Activated T-cell treated with anti-CD3 and anti-CD28 coated beads, Interleukin-2, amount 50 U/mL, for 4 hours (primary cell): ENCODE data around the gene C1orf167. TPM values are rescaled to one million over a fixed set of nuclear protein-coding genes. Genes with fewer than 3 reads are reported as not detected.
A peak's percentile ranks its signal among the peaks of the same experiment; 100 is the strongest.

ENCODE experiments used
- ATAC-seq, 2 donors: fragments of 200-7000 bp; cut with Tn5 transposase; one replicate each; pipeline ENCODE4 v1.10.0; 2021
- DNase-seq: peaks from one replicate; pipeline ENCODE4 v3.0.0-alpha.2; 2020
- H3K27me3 Mint-ChIP-seq: one replicate; pipeline ENCODE4 v1.8.0; 2021; ENCODE audit warnings: low read depth, mixed read lengths
- H3K36me3 Mint-ChIP-seq: one replicate; pipeline ENCODE4 v1.8.0; 2022; ENCODE audit warnings: mixed read lengths; ENCODE audit not compliant: insufficient read depth
- H3K4me1 Mint-ChIP-seq: one replicate; pipeline ENCODE4 v1.8.0; 2021; ENCODE audit warnings: low read depth, mixed read lengths
- H3K4me3 Mint-ChIP-seq: one replicate; pipeline ENCODE4 v1.8.0; 2021; ENCODE audit warnings: mild to moderate bottlenecking, moderate library complexity, mixed read lengths
- H3K9me3 Mint-ChIP-seq: one replicate; pipeline ENCODE4 v1.8.0; 2021; ENCODE audit warnings: mixed read lengths
- total RNA-seq, 3 donors: library from RNA; stranded (reverse); gene quantifications; one replicate each; pipeline ENCODE4 v1.2.1, GENCODE V29; 2021

Gene C1orf167
- total RNA-seq, 3 donors from 2014 or later = not detected

DNA sequence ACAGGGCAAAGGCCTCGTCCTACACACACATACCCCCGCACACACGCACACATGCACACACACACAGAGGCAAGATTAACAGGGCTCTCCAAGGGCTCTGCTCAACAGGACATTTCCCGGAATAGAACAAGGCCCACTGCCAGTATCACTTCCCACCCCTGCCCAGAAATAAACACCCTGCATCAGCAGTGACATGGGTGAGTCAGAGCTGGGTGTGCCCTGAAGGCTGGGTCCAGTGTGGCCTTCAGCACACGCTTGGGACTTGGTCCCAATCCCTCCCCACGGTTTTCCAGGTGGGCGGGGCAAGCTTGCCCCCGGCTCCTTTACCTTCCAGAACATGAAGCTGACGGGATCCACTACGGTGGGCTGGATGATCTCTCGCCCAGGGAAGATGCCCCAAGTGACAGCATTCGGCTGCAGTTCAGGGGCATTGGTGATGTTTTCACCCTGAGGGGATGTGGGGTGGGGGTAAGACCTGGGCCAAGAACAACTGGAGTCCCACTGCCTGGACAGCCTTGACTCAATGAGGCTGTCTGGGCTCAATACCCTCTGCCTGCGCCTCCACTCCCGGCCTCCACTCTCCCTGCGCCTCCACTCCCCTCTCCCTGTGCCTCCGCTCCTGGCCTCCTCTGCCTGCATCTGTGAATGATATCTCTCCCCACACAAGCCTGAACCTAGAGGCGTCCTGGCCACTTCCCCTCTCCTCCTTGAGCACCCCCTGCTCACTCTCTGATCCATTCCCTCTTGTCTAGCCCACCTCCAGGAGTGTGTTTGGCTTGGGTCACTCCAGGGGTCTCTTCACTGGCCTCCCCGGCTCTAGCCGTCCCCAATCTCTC, 29.1 kb downstream of the C1orf167 start:
- H3K9me3 Mint-ChIP-seq = no peaks in the 10 kb centered on the region
- ATAC-seq (no peak), DNase-seq (no peak)
- H3K4me1 Mint-ChIP-seq = no peaks in the 10 kb centered on the region
- no peak overlapping the region for H3K4me3 Mint-ChIP-seq
- H3K27me3 Mint-ChIP-seq = no peaks in the 10 kb centered on the region
- H3K36me3 Mint-ChIP-seq = peaks cover 23% of the 10 kb centered on the region

DNA sequence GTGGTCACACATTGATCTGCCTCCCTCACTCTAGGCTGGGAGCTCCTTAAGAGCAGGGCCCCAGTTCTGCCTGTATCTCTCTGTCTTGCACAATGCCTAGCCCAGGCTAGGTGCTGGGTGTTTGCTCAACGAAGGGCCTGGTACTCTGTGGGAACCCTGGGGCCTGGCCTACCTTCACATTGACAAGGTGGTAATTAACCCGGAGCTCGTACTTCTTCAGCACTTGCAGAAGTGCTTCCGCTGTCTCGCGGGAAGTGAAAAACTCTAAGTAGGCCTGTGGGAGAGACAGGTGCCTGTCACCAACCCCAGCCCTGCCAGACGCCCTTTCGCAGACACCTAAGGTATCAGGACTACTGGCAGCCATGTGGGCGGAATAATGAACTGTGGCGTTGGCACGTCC, 30.1 kb downstream of the C1orf167 start:
- no peak overlapping the region for H3K4me3 Mint-ChIP-seq
- ATAC-seq = no peak
- no peaks in the 10 kb centered on the region for H3K27me3 Mint-ChIP-seq
- no peak for DNase-seq
- H3K36me3 Mint-ChIP-seq = peaks cover 26% of the 10 kb centered on the region
- no peaks in the 10 kb centered on the region for H3K4me1 Mint-ChIP-seq
- no peaks in the 10 kb centered on the region for H3K9me3 Mint-ChIP-seq

DNA sequence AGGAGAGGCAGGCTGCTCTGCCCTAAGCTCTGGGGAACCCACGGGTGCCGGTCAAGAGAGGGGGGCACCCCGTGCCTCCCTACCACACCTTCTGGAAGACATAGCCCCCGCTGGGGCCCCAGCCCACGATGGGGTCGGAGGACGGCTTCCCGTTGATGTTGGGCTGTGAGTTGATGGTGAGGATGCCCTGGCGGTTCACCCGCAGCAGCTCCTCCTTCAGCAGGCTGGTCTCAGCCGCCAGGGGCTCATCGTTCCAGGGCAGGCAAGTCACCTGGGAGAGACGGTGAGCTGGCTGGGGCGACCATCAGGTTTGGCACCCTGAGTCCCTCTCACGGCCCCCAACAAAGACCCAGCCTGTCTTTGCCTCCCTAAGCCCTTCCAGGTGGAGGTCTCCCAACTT, 31.8 kb downstream of the C1orf167 start:
- no peak for ATAC-seq
- no peak for DNase-seq

DNA sequence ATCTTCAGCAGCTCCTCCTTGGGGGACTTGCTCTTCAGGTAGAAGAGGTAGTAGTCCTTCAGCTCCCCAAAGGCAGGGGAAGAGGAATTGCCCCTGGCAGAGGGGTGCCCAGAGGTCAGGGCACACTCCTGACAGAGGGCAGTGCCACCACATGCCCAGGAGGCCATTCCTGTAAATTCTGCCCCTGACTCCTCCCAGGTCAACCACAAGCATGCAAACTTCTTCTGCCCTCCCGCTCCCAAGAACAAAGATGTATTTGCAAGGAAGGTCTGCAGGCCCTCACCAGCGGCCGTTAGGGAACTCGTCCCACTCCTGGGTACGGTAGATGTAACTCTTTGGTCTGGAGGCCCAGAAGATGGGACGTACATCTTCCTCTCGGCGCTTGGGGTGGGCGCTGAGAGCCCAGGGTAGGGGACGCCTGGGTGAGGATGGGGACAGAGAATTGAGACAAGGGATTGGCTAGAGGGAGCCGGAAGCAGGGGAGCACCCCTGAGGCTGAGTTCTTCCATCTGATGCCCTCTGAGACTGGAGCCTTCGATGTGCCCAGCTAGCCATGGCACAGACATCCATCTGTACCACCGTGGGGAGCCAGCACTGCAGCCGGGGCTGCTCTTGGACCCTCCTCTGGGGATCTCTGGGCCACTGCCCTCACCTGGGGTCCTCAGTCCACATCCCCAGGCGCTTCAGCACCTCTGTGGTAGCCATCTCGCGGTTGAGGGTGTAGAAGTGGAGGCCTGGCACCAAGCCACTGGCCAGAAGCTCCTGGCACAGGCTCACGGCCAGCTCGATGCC, 32.6 kb downstream of the C1orf167 start:
- DNase-seq (no peak), ATAC-seq (no peak)
- peaks cover 31% of the 10 kb centered on the region for H3K36me3 Mint-ChIP-seq
- H3K4me3 Mint-ChIP-seq = no peak overlapping the region
- no peaks in the 10 kb centered on the region for H3K27me3 Mint-ChIP-seq
- no peaks in the 10 kb centered on the region for H3K9me3 Mint-ChIP-seq
- no peaks in the 10 kb centered on the region for H3K4me1 Mint-ChIP-seq

More for the DNA sequence above, 31.8 kb downstream of the C1orf167 start:
- H3K4me1 Mint-ChIP-seq = no peaks in the 10 kb centered on the region
- H3K36me3 Mint-ChIP-seq = peaks cover 29% of the 10 kb centered on the region
- H3K27me3 Mint-ChIP-seq = no peaks in the 10 kb centered on the region
- H3K4me3 Mint-ChIP-seq = no peak overlapping the region
- H3K9me3 Mint-ChIP-seq = no peaks in the 10 kb centered on the region

DNA sequence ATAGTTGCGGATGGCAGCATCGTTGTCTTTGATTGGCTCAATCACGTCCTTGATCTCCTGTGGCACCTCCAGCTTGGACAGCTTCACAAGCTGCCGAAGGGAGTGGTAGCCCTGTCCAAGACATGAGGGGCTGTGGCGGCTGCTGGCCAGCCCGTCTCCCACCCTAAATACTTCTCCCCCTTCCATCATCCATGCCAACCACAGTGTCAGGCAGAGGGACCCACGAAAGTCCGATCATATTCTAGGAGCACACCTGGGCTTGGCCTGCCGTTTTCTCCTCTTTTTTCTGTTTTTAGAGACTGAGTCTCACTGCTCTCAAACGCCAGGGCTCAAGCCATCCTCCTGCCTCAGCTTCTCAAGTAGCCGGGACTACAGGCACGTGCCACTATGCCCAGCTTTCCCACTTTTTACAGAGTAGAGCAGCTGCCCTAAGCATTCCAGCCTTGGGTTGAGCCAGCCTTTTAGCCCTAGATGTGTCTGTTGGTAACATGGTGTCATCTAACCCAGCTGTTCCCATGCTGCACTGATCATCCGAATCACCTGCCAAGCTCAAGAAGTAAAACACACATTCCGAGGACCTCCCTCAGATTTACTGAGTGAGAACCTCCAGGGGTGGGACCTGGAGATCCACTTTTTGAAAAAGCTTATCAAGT, 33.4 kb downstream of the C1orf167 start:
- no peak for ATAC-seq
- H3K4me3 Mint-ChIP-seq = no peak overlapping the region
- H3K36me3 Mint-ChIP-seq = peaks cover 35% of the 10 kb centered on the region

DNA sequence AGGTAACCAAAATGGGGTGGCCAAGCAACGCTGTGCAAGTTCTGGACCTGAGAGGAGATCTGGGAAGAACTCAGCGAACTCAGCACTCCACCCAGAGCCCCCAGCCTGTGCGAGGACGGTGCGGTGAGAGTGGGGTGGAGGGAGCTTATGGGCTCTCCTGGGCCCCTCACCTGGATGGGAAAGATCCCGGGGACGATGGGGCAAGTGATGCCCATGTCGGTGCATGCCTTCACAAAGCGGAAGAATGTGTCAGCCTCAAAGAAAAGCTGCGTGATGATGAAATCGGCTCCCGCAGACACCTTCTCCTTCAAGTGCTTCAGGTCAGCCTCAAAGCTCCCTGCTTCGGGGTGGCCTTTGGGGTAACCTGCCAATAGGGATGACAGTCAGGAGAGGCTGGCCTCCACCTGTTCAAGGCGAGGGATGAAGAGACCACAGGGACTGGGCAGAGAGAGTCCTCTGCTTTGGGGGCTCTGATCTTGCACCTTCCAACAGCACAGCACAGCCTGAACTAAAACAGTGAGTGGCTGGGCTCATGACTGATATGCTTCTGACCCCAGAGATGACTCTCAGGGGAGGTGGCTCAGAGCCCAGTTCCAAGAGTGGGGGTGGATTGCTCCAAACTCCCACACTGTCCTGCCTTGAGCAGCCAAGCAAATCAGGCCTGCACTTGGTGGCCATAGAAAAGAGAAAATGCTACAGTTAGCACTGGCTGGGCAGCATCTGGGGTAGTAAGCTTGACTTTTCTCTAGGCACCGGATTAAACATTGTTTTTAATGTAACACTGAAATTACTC, 34.2 kb downstream of the C1orf167 start:
- no peak for DNase-seq
- H3K36me3 Mint-ChIP-seq = peaks cover 38% of the 10 kb centered on the region
- H3K4me1 Mint-ChIP-seq = no peaks in the 10 kb centered on the region
- H3K27me3 Mint-ChIP-seq = no peaks in the 10 kb centered on the region
- no peaks in the 10 kb centered on the region for H3K9me3 Mint-ChIP-seq
- ATAC-seq = no peak
- H3K4me3 Mint-ChIP-seq = no peak overlapping the region

More for the DNA sequence above, 33.4 kb downstream of the C1orf167 start:
- no peaks in the 10 kb centered on the region for H3K27me3 Mint-ChIP-seq
- H3K4me1 Mint-ChIP-seq = no peaks in the 10 kb centered on the region
- H3K9me3 Mint-ChIP-seq = no peaks in the 10 kb centered on the region
- DNase-seq = no peak

DNA sequence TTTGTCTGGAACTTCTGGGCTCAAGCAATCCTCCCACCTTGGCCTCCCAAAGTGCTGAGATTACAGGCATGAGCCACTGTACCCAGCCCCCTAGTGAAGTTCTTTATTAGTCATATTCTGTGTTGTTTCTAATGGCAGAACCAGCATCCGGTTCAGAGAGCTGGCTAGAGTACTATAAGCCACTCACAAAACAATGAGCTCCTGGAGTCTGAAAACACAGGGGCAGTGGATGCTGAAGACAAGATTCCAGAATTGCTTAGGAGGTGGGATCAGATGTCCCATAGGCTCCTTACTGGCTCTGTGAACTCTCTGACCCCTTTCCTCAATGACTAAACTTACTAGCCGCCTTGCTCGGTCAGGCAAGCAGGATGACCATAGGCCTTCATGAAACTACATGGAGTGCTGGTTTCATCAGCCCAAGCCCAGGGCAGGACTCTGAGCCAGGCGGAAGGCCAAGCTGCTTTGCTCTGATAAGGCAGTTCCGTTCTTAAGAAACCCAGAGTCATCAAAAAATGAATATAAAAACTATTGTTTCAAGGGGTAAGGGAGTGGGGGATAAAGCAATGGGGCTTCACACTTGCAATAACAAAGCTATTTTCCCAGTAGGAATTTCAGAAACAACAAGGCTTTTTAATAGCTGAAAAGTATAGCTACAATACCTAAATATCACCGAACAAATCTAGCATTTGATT, 35.7 kb downstream of the C1orf167 start:
- Mint-ChIP-seq H3K4me1 (peaks cover 10% of the 10 kb centered on the region), H3K36me3 (peaks cover 36% of the 10 kb centered on the region), H3K9me3 (no peaks in the 10 kb centered on the region), H3K4me3 (no peak overlapping the region), H3K27me3 (no peaks in the 10 kb centered on the region)
- DNase-seq (no peak), ATAC-seq (no peak)

DNA sequence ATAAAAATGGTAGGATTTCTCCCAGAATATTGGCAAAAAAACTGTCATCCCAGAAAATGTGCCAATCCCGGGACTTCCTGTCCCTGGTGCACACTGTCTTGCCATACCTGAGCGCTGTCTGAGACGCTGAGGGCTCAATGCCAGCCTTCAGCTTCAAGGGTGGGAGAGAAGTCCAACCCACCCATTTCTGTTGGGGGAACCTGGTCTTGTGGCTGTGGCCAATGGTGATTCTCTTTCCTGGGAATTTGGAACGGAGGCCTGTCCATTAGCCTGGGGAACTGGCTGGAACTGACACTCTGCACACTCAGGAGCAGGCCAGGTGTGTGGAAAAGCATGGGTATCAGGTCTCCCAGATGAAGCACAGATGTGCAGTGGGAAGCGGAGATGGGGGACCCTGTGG, 37.1 kb downstream of the C1orf167 start:
- H3K9me3 Mint-ChIP-seq = no peaks in the 10 kb centered on the region
- no peaks in the 10 kb centered on the region for H3K27me3 Mint-ChIP-seq
- DNase-seq = no peak
- peaks cover 36% of the 10 kb centered on the region for H3K36me3 Mint-ChIP-seq
- no peak overlapping the region for H3K4me3 Mint-ChIP-seq
- ATAC-seq = no peak
- H3K4me1 Mint-ChIP-seq = peaks cover 24% of the 10 kb centered on the region

DNA sequence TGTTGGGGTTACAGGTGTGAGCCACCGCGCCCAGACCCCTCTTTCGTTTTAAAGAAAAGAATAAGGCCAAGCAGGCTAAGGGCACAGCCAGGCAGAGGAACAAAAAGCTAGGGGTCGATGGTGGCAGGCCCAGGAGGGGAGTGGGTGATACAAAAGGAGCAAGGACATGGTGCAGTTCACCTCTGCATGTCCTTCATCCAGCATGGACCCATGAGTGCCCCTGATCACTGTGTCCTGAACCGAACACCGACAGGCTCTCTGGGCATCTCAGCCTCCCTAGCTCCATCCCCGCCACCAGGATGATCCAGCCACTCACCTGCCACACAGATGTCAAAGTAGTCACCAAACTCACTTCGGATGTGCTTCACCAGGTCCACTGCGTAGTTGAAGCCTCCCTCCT, 37.9 kb downstream of the C1orf167 start:
- no peaks in the 10 kb centered on the region for H3K9me3 Mint-ChIP-seq
- ATAC-seq (no peak), DNase-seq (no peak)
- peaks cover 32% of the 10 kb centered on the region for H3K4me1 Mint-ChIP-seq
- peaks cover 30% of the 10 kb centered on the region for H3K36me3 Mint-ChIP-seq
- H3K4me3 Mint-ChIP-seq = no peak overlapping the region
- H3K27me3 Mint-ChIP-seq = no peaks in the 10 kb centered on the region

DNA sequence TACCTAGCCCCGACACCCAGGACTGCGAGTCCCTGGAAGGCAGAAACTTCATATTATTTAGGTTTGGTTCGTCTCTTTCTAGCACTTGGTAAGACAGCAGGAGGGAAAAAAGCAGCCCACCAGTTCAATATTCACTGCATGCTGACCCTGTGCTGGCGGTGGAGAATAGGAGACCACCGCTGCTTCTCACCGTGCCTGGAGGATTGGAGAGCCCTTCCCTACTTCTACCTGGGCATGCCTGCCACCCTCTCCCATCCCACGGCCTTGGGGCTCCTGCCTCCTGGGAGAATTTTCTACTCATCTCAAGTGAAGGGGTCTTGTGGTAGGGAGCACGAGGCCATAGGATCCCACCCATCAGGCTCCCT, 38.4 kb downstream of the C1orf167 start:
- Mint-ChIP-seq H3K4me3 (no peak overlapping the region), H3K4me1 (peaks cover 34% of the 10 kb centered on the region)

DNA sequence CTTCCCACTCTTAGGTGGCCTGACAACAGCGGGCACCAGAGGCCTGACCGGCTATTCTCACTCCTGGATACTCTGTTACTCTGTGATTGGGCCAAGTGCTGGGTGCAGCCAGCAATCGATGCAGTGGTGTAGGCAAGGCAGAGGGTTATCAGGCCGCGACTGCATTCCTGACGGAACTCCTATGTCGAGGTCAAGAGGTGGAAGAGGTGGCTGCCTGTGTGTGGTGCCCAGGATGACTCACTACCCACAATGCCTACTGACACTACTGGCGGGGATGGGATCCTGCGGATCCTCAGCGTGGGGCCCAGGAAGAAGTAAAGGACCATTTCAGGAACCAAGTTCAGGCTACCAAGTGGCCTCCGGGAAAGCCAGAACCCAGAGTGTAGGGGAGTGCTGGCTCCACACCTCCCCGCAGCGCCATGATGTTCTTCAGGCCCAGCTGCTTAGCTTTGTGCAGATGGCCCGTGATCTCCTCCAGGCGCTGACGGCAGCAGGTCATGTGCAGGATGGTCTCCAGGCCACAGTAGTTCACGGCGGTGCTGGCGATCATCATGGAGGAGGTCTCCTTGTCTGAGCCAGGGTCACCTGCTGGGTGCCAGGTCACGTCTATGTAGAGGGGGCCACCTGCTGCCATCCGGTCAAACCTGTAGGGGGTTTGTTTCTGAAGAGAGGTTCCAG, 38.9 kb downstream of the C1orf167 start:
- DNase-seq (no peak), ATAC-seq (no peak)
- Mint-ChIP-seq H3K4me3 (no peak overlapping the region), H3K27me3 (no peaks in the 10 kb centered on the region), H3K9me3 (no peaks in the 10 kb centered on the region), H3K36me3 (peaks cover 22% of the 10 kb centered on the region), H3K4me1 (peaks cover 34% of the 10 kb centered on the region)

More for the DNA sequence above, 38.4 kb downstream of the C1orf167 start:
- DNase-seq (no peak), ATAC-seq (no peak)
- Mint-ChIP-seq H3K27me3 (no peaks in the 10 kb centered on the region), H3K9me3 (no peaks in the 10 kb centered on the region), H3K36me3 (peaks cover 25% of the 10 kb centered on the region)

DNA sequence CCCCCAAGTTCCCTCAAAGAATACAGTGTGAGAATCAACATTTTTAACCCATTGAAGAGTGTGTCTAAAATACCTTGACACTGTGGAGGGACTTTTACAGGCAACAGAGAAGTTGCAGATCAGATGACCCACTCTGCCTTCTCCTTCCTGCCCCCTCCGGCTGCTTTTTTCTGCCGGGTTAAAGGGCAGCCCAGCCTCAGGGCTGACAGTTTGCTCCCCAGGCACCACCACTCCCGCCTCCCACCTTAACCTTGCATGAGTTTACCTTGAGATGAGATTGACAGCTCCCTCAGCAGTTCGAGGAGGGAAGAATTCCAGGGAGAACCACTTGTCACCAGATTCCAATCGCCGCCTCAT, 40.6 kb downstream of the C1orf167 start:
- no peak for ATAC-seq
- Mint-ChIP-seq H3K4me1 (peaks cover 47% of the 10 kb centered on the region), H3K27me3 (no peaks in the 10 kb centered on the region), H3K36me3 (peaks cover 19% of the 10 kb centered on the region), H3K4me3 (peak overlapping the region; percentile 94), H3K9me3 (no peaks in the 10 kb centered on the region)
- no peak for DNase-seq
